AG04449 (cell line): ENCODE data around the gene ISYNA1.

Experiments
- CTCF ChIA-PET: fragments of 350-600 bp; formaldehyde crosslinking; extraction: SDS; loops from one replicate; lab custom pipeline; 2021; ENCODE audit warnings: antibody characterized with exemption; lab: Yijun Ruan, JAX
- POLR2A ChIA-PET: fragments of 400-600, 350-600 bp; formaldehyde crosslinking; extraction: SDS; loops from one replicate; lab custom pipeline; 2020; ENCODE audit warnings: antibody characterized with exemption, inconsistent platforms; lab: Yijun Ruan, JAX
- DNase-seq: peaks from one replicate; pipeline ENCODE4 v3.0.0-alpha.2; 2010; ENCODE audit warnings: low read depth, low spot score
- H3K4me3 ChIP-seq: 2 replicates; pipeline ENCODE4 v1.5.1; 2011; ENCODE audit warnings: low read depth, mild to moderate bottlenecking, control low read depth, low read length
- CTCF ChIP-seq: IDR thresholded peaks from one replicate; pipeline ENCODE4 v1.5.1; 2011; ENCODE audit warnings: mild to moderate bottlenecking, moderate library complexity, low read length, control low read depth, inconsistent platforms; ENCODE audit not compliant: insufficient read depth; ENCODE audit errors: missing control alignments

ISYNA1 gene

GRCh38 chr19:18388100-18388959, 49.6 kb downstream of the ISYNA1 start:
- H3K4me3 ChIP-seq: peak overlapping the region; percentile 66
- CTCF ChIA-PET: interaction anchor here (0.7 to 8.3 kb wide), 31 partner anchors 8 to 459 kb away, joined by 3 to 170 read pairs (median 5); partner anchors contain the start of genes LRRC25 and SSBP4
- POLR2A ChIA-PET: interaction anchor here (0.6 to 4.4 kb wide), 5 partner anchors 14 to 110 kb away, joined by 3 to 21 read pairs (median 4); partner anchors contain the start of genes JUND and SSBP4

GRCh38 chr19:18386543-18387271, 51.2 kb downstream of the ISYNA1 start:
- no peak for TF ChIP-seq CTCF
- CTCF ChIA-PET: interaction anchor here (0.6 to 8.3 kb wide), 16 partner anchors 9 to 133 kb away, joined by 3 to 170 read pairs (median 4); partner anchors contain the start of gene SSBP4
- DNase-seq: no peak
- H3K4me3 ChIP-seq: peak overlapping the region; percentile 66
- POLR2A ChIA-PET: interaction anchor here (0.6 to 4.4 kb wide), 9 partner anchors 12 to 186 kb away, joined by 3 to 21 read pairs (median 5); partner anchors contain the start of gene JUND

More at GRCh38 chr19:18388100-18388959, 49.6 kb downstream of the ISYNA1 start:
- no peak for DNase-seq
- TF ChIP-seq CTCF: peak; percentile 97

- ChIA-PET CTCF (interaction anchor here (0.6 to 8.3 kb wide), 16 partner anchors 8 to 134 kb away, joined by 3 to 170 read pairs (median 3); partner anchors contain the start of gene SSBP4), POLR2A (interaction anchor here (0.6 to 4.4 kb wide), 19 partner anchors 11 to 1119 kb away, joined by 3 to 21 read pairs (median 3); partner anchors contain the start of genes BABAM1, JUND, PIK3R2 and SSBP4)
- no peak for DNase-seq
- TF ChIP-seq CTCF: peak; percentile 90
- peak within 1 kb of the TSS; percentile 66 for H3K4me3 ChIP-seq
Observed at GRCh38 chr19:18385675-18386542, 52.0 kb downstream of the ISYNA1 start, which contains the start of gene GDF15. TSS of gene GDF15 (plus strand) at chr19:18386158. CDS start at chr19:18386190, 32 bp downstream.

GRCh38 chr19:18385359-18385674, 52.6 kb downstream of the ISYNA1 start:
- DNase-seq: no peak
- no peak for TF ChIP-seq CTCF
- H3K4me3 ChIP-seq: no peak overlapping the region
- POLR2A ChIA-PET: interaction anchor here (0.6 to 4.4 kb wide), 18 partner anchors 10 to 1118 kb away, joined by 3 to 21 read pairs (median 4); partner anchors contain the start of genes BABAM1, JUND, PIK3R2 and SSBP4
- CTCF ChIA-PET: interaction anchor here (0.6 to 8.3 kb wide), 10 partner anchors 8 to 63 kb away, joined by 3 to 170 read pairs (median 4); partner anchors contain the start of gene SSBP4

- POLR2A ChIA-PET: no interaction called here
Observed at GRCh38 chr19:18384775-18385174, 53.2 kb downstream of the ISYNA1 start.

More at GRCh38 chr19:18384775-18385174, 53.2 kb downstream of the ISYNA1 start:
- TF ChIP-seq CTCF: no peak
- H3K4me3 ChIP-seq: no peak overlapping the region
- CTCF ChIA-PET: no interaction called here
- DNase-seq: no peak
